GM12878 (cell line): ENCODE measurements around the gene POLA1. TPM values are rescaled to one million over a fixed set of nuclear protein-coding genes. Genes with fewer than 3 reads are reported as not detected.

Experiments used
- ATAC-seq: fragments of 200-7000 bp; cut with Tn5 transposase; 3 replicates; pipeline ENCODE4 v1.9.1; 2020; ENCODE audit warnings: mild to moderate bottlenecking, moderate library complexity
- BruUV-seq: library from RNA; stranded (reverse); fragments of 400-500 nt; replicated peaks from 2 replicates; lab custom pipeline; 2021; lab: Mats Ljungman, UMichigan
- CTCF ChIA-PET: fragments of 300-600 bp; sonication (Branson Sonifier 250); formaldehyde crosslinking; extraction: SDS; loops from one replicate; lab custom pipeline; 2021; ENCODE audit warnings: inconsistent platforms; lab: Yijun Ruan, JAX
- POLR2A ChIA-PET: fragments of 350-600 bp; formaldehyde crosslinking; extraction: SDS; loops from one replicate; lab custom pipeline; 2021; ENCODE audit warnings: inconsistent platforms; lab: Charles Lee
- RAD21 ChIA-PET: fragments of 300-600 bp; sonication (Branson Sonifier 250); formaldehyde crosslinking; loops from one replicate; lab custom pipeline; 2023; ENCODE audit warnings: antibody characterized with exemption; ENCODE audit not compliant: unreplicated experiment; lab: Charles Lee
- SMC1A ChIA-PET: fragments of 300-600 bp; sonication (Branson Sonifier 250); formaldehyde crosslinking; loops from one replicate; lab custom pipeline; 2023; ENCODE audit not compliant: unreplicated experiment, uncharacterized antibody; lab: Charles Lee
- DNase-seq: peaks from one replicate; pipeline ENCODE4 v3.0.0-alpha.2; 2011; ENCODE audit warnings: low read depth, low spot score
- FAIRE-seq: peaks from 3 replicates; lab custom pipeline; 2011; peaks lifted over from hg19 to GRCh38; lab: Jason Lieb, UNC
- H2AFZ ChIP-seq: 2 replicates; pipeline ENCODE4 v1.6.0; 2011; ENCODE audit warnings: low read depth, low read length, control low read depth; ENCODE audit not compliant: control insufficient read depth
- H3K27ac ChIP-seq: 2 replicates; pipeline ENCODE4 v1.5.1; 2011; ENCODE audit warnings: control low read depth; ENCODE audit not compliant: control insufficient read depth, insufficient read depth
- H3K27me3 ChIP-seq, 2 experiments: replicated peaks in 1 of 2; 2 replicates each; pipeline versions ENCODE4 v1.6.0 to v1.6.1; 2011; ENCODE audit warnings: low read length in 1 of 2; ENCODE audit not compliant: control insufficient read depth in 2 of 2, insufficient read depth in 2 of 2
- H3K36me3 ChIP-seq, 2 experiments: 2 replicates each; pipeline ENCODE4 v1.5.1; 2011; ENCODE audit warnings: low read length in 1 of 2; ENCODE audit not compliant: control insufficient read depth in 2 of 2, insufficient read depth in 2 of 2
- H3K4me1 ChIP-seq: 2 replicates; pipeline ENCODE4 v1.6.1; 2011; ENCODE audit warnings: mild to moderate bottlenecking, low read length, moderate library complexity, mixed read lengths; ENCODE audit not compliant: control insufficient read depth, insufficient read depth
- H3K4me2 ChIP-seq: 2 replicates; pipeline ENCODE4 v1.6.0; 2011; ENCODE audit warnings: control low read depth; ENCODE audit not compliant: control insufficient read depth, insufficient read depth
- H3K4me3 ChIP-seq: fragments of 200-600 bp; sonication (generic); 2 replicates; pipeline ENCODE4 v1.5.1; 2016
- H3K79me2 ChIP-seq: 2 replicates; pipeline ENCODE4 v1.6.0; 2011; ENCODE audit warnings: low read length; ENCODE audit not compliant: control insufficient read depth, insufficient read depth
- H3K9ac ChIP-seq: 2 replicates; pipeline ENCODE4 v1.8.0; 2011; ENCODE audit warnings: low read length, control low read depth, mixed read lengths; ENCODE audit not compliant: control insufficient read depth, insufficient read depth
- H3K9me3 ChIP-seq: replicated peaks from 3 replicates; pipeline ENCODE4 v1.5.1; 2011; ENCODE audit warnings: mild to moderate bottlenecking, low read length; ENCODE audit not compliant: control insufficient read depth, insufficient read depth
- H4K20me1 ChIP-seq: 2 replicates; pipeline ENCODE4 v1.6.0; 2011; ENCODE audit not compliant: control insufficient read depth, insufficient read depth
- ASH2L ChIP-seq: fragments of 300-600, 200-600 bp; sonication (generic); IDR thresholded peaks from 2 replicates; pipeline ENCODE4 v1.6.1; 2017; ENCODE audit warnings: low read depth, mild to moderate bottlenecking, borderline replicate concordance
- ATF2 ChIP-seq: IDR thresholded peaks from 2 replicates; pipeline ENCODE4 v1.6.1; 2012; ENCODE audit warnings: low read length, inconsistent platforms
- BACH1 ChIP-seq: fragments of 450-650 bp; IDR thresholded peaks from 2 replicates; pipeline ENCODE4 v1.6.1; 2017; ENCODE audit warnings: mild to moderate bottlenecking, borderline replicate concordance
- GATAD2B ChIP-seq: fragments of 450-650 bp; conservative IDR thresholded peaks from 2 replicates; pipeline ENCODE4 v1.6.1; 2017; ENCODE audit warnings: low read depth, mild to moderate bottlenecking, moderate library complexity
- HDAC6 ChIP-seq: fragments of 200-600 bp; sonication (generic); IDR thresholded peaks from one replicate; pipeline ENCODE4 v1.8.0; 2017; ENCODE audit warnings: antibody characterized with exemption; ENCODE audit not compliant: unreplicated experiment
- IKZF1 ChIP-seq: fragments of 450-650 bp; conservative IDR thresholded peaks from 2 replicates; pipeline ENCODE4 v1.6.1; 2017; ENCODE audit warnings: antibody characterized with exemption, mild to moderate bottlenecking
- MAX ChIP-seq: IDR thresholded peaks from 2 replicates; pipeline ENCODE4 v1.6.1; 2012; ENCODE audit warnings: low read depth, low read length, improper control_type of control experiment
- POU2F2 ChIP-seq: IDR thresholded peaks from 3 replicates; pipeline ENCODE4 v1.6.1; 2011; ENCODE audit warnings: low read depth, mild to moderate bottlenecking, low read length, borderline replicate concordance
- RB1 ChIP-seq: fragments of 450-650 bp; formaldehyde crosslinking; IDR thresholded peaks from 2 replicates; pipeline ENCODE4 v1.6.1; 2017; ENCODE audit warnings: mild to moderate bottlenecking, borderline replicate concordance
- SMAD1 ChIP-seq: fragments of 450-650 bp; IDR thresholded peaks from 2 replicates; pipeline ENCODE4 v1.6.1; 2018; ENCODE audit warnings: mild to moderate bottlenecking, low read depth; ENCODE audit not compliant: partially characterized antibody
- STAT1 ChIP-seq: fragments of 450-650 bp; conservative IDR thresholded peaks from 2 replicates; pipeline ENCODE4 v1.6.1; 2014; ENCODE audit warnings: antibody characterized with exemption, mild to moderate bottlenecking
- ZZZ3 ChIP-seq: IDR thresholded peaks from 2 replicates; pipeline ENCODE4 v1.6.1; 2011; ENCODE audit warnings: low read depth; ENCODE audit not compliant: control insufficient read depth, insufficient read length
- WGBS: methylation state at CpG from one replicate; pipeline ENCODE4 v1.1.6; 2016; ENCODE audit warnings: low lambda C conversion rate; ENCODE audit not compliant: insufficient replicate concordance, insufficient coverage; ENCODE audit errors: missing lambda C conversion rate; 5-methylcytosine and 5-hydroxymethylcytosine counted together
- in situ Hi-C: fragments of 300-500 bp; cut with MboI; formaldehyde crosslinking; loops from 9 replicates; pipeline ENCODE4 v1.14.3; 2018; ENCODE audit warnings: mixed read lengths
- intact Hi-C: fragments of 100-400 bp; cut with micrococcal nuclease; formaldehyde crosslinking; loops from one replicate; pipeline ENCODE4 v1.14.2; 2022; ENCODE audit not compliant: unreplicated experiment
- polyA plus RNA-seq, 11 experiments: library from polyadenylated mRNA; depleted of rRNA in 4 of 11; unstranded in 6 of 11; stranded (reverse) in 5 of 11; fragments of >200 nt; fragmentation: Nextera tagmentation in 4 of 11; fragmentation: Illumina TruSeq in 1 of 11; extraction: Ambion mirVana in 4 of 11; extraction: Trizol in 1 of 11; gene quantifications; 1 replicate in 1 of 11; 2 replicates in 10 of 11; pipeline versions ENCODE4 v1.2.1 to v1.2.3, GENCODE V29; 2011 to 2016; ENCODE audit warnings: inconsistent platforms in 2 of 11, missing spikeins in 2 of 11, low read depth in 1 of 11
- total RNA-seq, 4 experiments: library from RNA; depleted of rRNA in 3 of 4; stranded (reverse); fragments of >200 nt in 3 of 4; fragmentation: Illumina TruSeq in 1 of 4; extraction: Trizol in 1 of 4; gene quantifications; 2 replicates each; pipeline versions ENCODE4 v1.2.1 to v1.2.3, GENCODE V29; 2013 to 2021

POLA1 gene
- total and polyA plus RNA-seq, 10 of the 15 experiments (the other 5 are each of a cell fraction or from before 2014, with no cell fraction given), result 6.5 to 34.7 (median 24.8) TPM

DNA sequence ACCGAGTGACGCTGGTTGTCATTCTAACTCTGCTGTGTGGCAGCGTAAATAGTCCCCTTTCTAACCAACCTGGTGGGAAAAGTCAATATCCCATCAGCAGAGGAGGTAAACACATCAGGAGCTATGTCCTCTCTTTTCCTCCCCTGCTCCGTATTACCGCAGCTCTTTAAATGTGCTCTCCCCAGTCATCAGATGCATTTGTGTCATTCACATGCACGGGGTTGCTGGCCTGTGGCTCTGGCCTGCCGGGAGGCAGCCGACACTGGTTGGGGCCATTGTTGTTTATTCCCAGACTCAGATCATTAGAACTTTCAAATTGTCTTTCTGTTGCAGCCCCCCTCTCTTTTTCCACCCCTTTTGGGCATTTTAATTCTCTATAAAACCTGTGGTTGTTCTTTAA, 300.2 kb downstream of the POLA1 start:
- no peak overlapping the region for H3K9ac ChIP-seq

More for the DNA sequence above, 300.2 kb downstream of the POLA1 start:
- no peak for ATAC-seq
- Histone ChIP-seq H3K27me3 (no peaks in the 10 kb centered on the region), H3K4me3 (no peak overlapping the region), H3K4me1 (no peaks in the 10 kb centered on the region), H3K36me3 (no peaks in the 10 kb centered on the region), H3K27ac (no peak overlapping the region), H3K79me2 (no peaks in the 10 kb centered on the region), H3K9me3 (no peaks in the 10 kb centered on the region), H2AFZ (no peak overlapping the region), H4K20me1 (no peaks in the 10 kb centered on the region), H3K4me2 (no peak overlapping the region)
- BruUV-seq, result no TSS peak
- ChIA-PET CTCF (no interaction called here), RAD21 (no interaction called here), SMC1A (interaction anchor here (1.0 kb wide), 1 partner anchor 9 kb away, joined by 3 read pairs; no protein-coding TSS in a partner anchor), POLR2A (no interaction called here)
- in situ Hi-C loops (no loop called here), intact Hi-C loops (no loop called here)
- no peak for DNase-seq
- 43% methylated on average over 8 of the region's 8 CpGs for WGBS
- TF ChIP-seq MAX (no peak), POU2F2 (no peak), GATAD2B (no peak), STAT1 (no peak), HDAC6 (no peak), ATF2 (no peak), IKZF1 (no peak), RB1 (no peak), BACH1 (no peak), ZZZ3 (no peak), ASH2L (no peak), SMAD1 (no peak)
- FAIRE-seq, result no peak
